T-helper 17 cell (primary cell): Measurements from ENCODE around the gene ACTG1. TPM values are rescaled to one million over a fixed set of nuclear protein-coding genes. Genes with fewer than 3 reads are reported as not detected.
A peak's percentile ranks its signal among the peaks of the same experiment; 100 is the strongest.

ENCODE experiments used
- ATAC-seq: fragments of 150-1000 bp; cut with Tn5 transposase; 2 replicates; pipeline ENCODE4 v1.10.0; 2021; ENCODE audit warnings: mild to moderate bottlenecking, moderate library complexity
- DNase-seq, 3 donors: peaks; one replicate each; pipeline versions ENCODE4 v3.0.0 to v3.0.0-alpha.2; 2020 to 2021
- H3K9me3 ChIP-seq: one replicate; pipeline ENCODE4 v1.7.0; 2013; ENCODE audit warnings: low read length, mild to moderate bottlenecking; ENCODE audit not compliant: control insufficient read depth, poor library complexity, severe bottlenecking
- H3K27ac Mint-ChIP-seq: one replicate; pipeline ENCODE4 v1.8.0; 2022; ENCODE audit warnings: mild to moderate bottlenecking, moderate library complexity, mixed read lengths
- H3K27me3 Mint-ChIP-seq: one replicate; pipeline ENCODE4 v1.8.0; 2022; ENCODE audit warnings: mixed read lengths
- H3K36me3 Mint-ChIP-seq: one replicate; pipeline ENCODE4 v1.8.0; 2022; ENCODE audit warnings: low read depth, mixed read lengths
- H3K4me1 Mint-ChIP-seq: one replicate; pipeline ENCODE4 v1.8.0; 2022; ENCODE audit warnings: mild to moderate bottlenecking, mixed read lengths
- H3K4me3 Mint-ChIP-seq: one replicate; pipeline ENCODE4 v1.8.0; 2022; ENCODE audit warnings: mild to moderate bottlenecking, moderate library complexity, mixed read lengths
- total RNA-seq, 4 donors: library from RNA in 2 of 4; stranded (reverse) in 2 of 4; gene quantifications; one replicate each; pipeline ENCODE4 v1.2.3 and lab custom pipeline; 2022 to 2026

ACTG1 gene
- total RNA-seq, 2 donors from 2014 or later: 1,202 to 1,502 TPM

- peaks cover 5% of the 10 kb centered on the region for H3K4me1 Mint-ChIP-seq
- H3K27me3 Mint-ChIP-seq: peaks cover 6% of the 10 kb centered on the region
- peaks cover 2% of the 10 kb centered on the region for H3K36me3 Mint-ChIP-seq
- ATAC-seq: no peak
- no peaks in the 10 kb centered on the region for H3K9me3 ChIP-seq
- no peak overlapping the region for H3K4me3 Mint-ChIP-seq
- H3K27ac Mint-ChIP-seq: no peak overlapping the region
- no peak for DNase-seq
These were observed 28.1 kb upstream of the ACTG1 start for GRCh38 chr17:81540676-81541027.

GRCh38 chr17:81539961-81540675, 27.5 kb upstream of the ACTG1 start:
- Mint-ChIP-seq H3K36me3 (peaks cover 2% of the 10 kb centered on the region), H3K4me1 (peaks cover 5% of the 10 kb centered on the region), H3K27ac (no peak overlapping the region), H3K4me3 (no peak overlapping the region), H3K27me3 (peaks cover 6% of the 10 kb centered on the region)
- ATAC-seq (no peak), DNase-seq (no peak)
- H3K9me3 ChIP-seq: no peaks in the 10 kb centered on the region

GRCh38 chr17:81539571-81539900, 26.9 kb upstream of the ACTG1 start:
- Mint-ChIP-seq H3K4me1 (peaks cover 5% of the 10 kb centered on the region), H3K27me3 (peaks cover 6% of the 10 kb centered on the region), H3K36me3 (peaks cover 2% of the 10 kb centered on the region), H3K4me3 (no peak overlapping the region), H3K27ac (no peak overlapping the region)
- no peak for DNase-seq
- no peaks in the 10 kb centered on the region for H3K9me3 ChIP-seq
- no peak for ATAC-seq

GRCh38 chr17:81538651-81539570, 26.3 kb upstream of the ACTG1 start:
- H3K27ac Mint-ChIP-seq: no peak overlapping the region
- ATAC-seq: no peak
- H3K27me3 Mint-ChIP-seq: peaks cover 6% of the 10 kb centered on the region
- peaks cover 2% of the 10 kb centered on the region for H3K36me3 Mint-ChIP-seq
- no peak for DNase-seq
- H3K4me3 Mint-ChIP-seq: no peak overlapping the region
- no peaks in the 10 kb centered on the region for H3K9me3 ChIP-seq
- peaks cover 5% of the 10 kb centered on the region for H3K4me1 Mint-ChIP-seq

GRCh38 chr17:81537856-81538555, 25.4 kb upstream of the ACTG1 start:
- DNase-seq: no peak
- H3K9me3 ChIP-seq: no peaks in the 10 kb centered on the region
- Mint-ChIP-seq H3K36me3 (peaks cover 2% of the 10 kb centered on the region), H3K4me3 (no peak overlapping the region), H3K4me1 (peaks cover 5% of the 10 kb centered on the region), H3K27ac (no peak overlapping the region), H3K27me3 (peaks cover 6% of the 10 kb centered on the region)
- ATAC-seq: peak; percentile 7

GRCh38 chr17:81537343-81537855, 24.8 kb upstream of the ACTG1 start:
- H3K9me3 ChIP-seq: no peaks in the 10 kb centered on the region
- Mint-ChIP-seq H3K27me3 (peaks cover 6% of the 10 kb centered on the region), H3K4me3 (no peak overlapping the region), H3K4me1 (peaks cover 5% of the 10 kb centered on the region), H3K27ac (no peak overlapping the region), H3K36me3 (peaks cover 2% of the 10 kb centered on the region)
- ATAC-seq (peak; percentile 67), DNase-seq (no peak)

GRCh38 chr17:81536299-81537290, 24.0 kb upstream of the ACTG1 start:
- H3K4me3 Mint-ChIP-seq: no peak overlapping the region
- H3K36me3 Mint-ChIP-seq: no peaks in the 10 kb centered on the region
- no peak overlapping the region for H3K27ac Mint-ChIP-seq
- peaks cover 5% of the 10 kb centered on the region for H3K4me1 Mint-ChIP-seq
- H3K9me3 ChIP-seq: no peaks in the 10 kb centered on the region
- DNase-seq (no peak), ATAC-seq (no peak)
- H3K27me3 Mint-ChIP-seq: peaks cover 6% of the 10 kb centered on the region

GRCh38 chr17:81535480-81536298, 23.1 kb upstream of the ACTG1 start:
- DNase-seq: no peak

GRCh38 chr17:81535007-81535328, 22.4 kb upstream of the ACTG1 start:
- DNase-seq (no peak), ATAC-seq (no peak)
- H3K27me3 Mint-ChIP-seq: peaks cover 6% of the 10 kb centered on the region
- no peaks in the 10 kb centered on the region for H3K9me3 ChIP-seq
- H3K27ac Mint-ChIP-seq: no peak overlapping the region
- H3K36me3 Mint-ChIP-seq: no peaks in the 10 kb centered on the region
- H3K4me1 Mint-ChIP-seq: peaks cover 2% of the 10 kb centered on the region
- no peak overlapping the region for H3K4me3 Mint-ChIP-seq

More at GRCh38 chr17:81535480-81536298, 23.1 kb upstream of the ACTG1 start:
- no peaks in the 10 kb centered on the region for H3K9me3 ChIP-seq
- no peak overlapping the region for H3K4me3 Mint-ChIP-seq
- no peak for ATAC-seq
- peaks cover 6% of the 10 kb centered on the region for H3K27me3 Mint-ChIP-seq
- no peaks in the 10 kb centered on the region for H3K36me3 Mint-ChIP-seq
- peaks cover 2% of the 10 kb centered on the region for H3K4me1 Mint-ChIP-seq
- H3K27ac Mint-ChIP-seq: no peak overlapping the region

GRCh38 chr17:81534157-81535006, 21.8 kb upstream of the ACTG1 start:
- Mint-ChIP-seq H3K27me3 (peaks cover 6% of the 10 kb centered on the region), H3K4me3 (no peak overlapping the region), H3K4me1 (peaks cover 2% of the 10 kb centered on the region), H3K36me3 (no peaks in the 10 kb centered on the region), H3K27ac (no peak overlapping the region)
- no peak for ATAC-seq
- no peak for DNase-seq
- H3K9me3 ChIP-seq: no peaks in the 10 kb centered on the region
